BE2C (cell line): Measurements from ENCODE around the gene UBAC1.

Experiments
- DNase-seq: peaks from one replicate; pipeline ENCODE4 v3.0.0-alpha.2; 2020
- H3K27me3 ChIP-seq: fragments of 250-450 bp; sonication (Bioruptor Pico); 2 replicates; pipeline ENCODE4 v1.5.1; 2020; ENCODE audit warnings: mild to moderate bottlenecking
- H3K36me3 ChIP-seq: fragments of 250-450 bp; sonication (Bioruptor Pico); 2 replicates; pipeline ENCODE4 v1.5.1; 2020; ENCODE audit warnings: mild to moderate bottlenecking
- H3K4me1 ChIP-seq: fragments of 250-450 bp; sonication (Bioruptor Pico); 2 replicates; pipeline ENCODE4 v1.5.1; 2020
- H3K4me3 ChIP-seq: 2 replicates; pipeline ENCODE4 v1.5.1; 2011; ENCODE audit warnings: low read depth, low read length
- H3K9me3 ChIP-seq: fragments of 250-450 bp; sonication (Bioruptor Pico); 2 replicates; pipeline ENCODE4 v1.5.1; 2020
- TF ChIP-seq, protein P1 (sequence below): IDR thresholded peaks from 2 replicates; pipeline ENCODE4 v1.5.1; 2012; ENCODE audit warnings: mild to moderate bottlenecking, low read depth, low read length

Gene UBAC1

GRCh38 chr9:135930446-135931345 is 30.5 kb downstream of the UBAC1 start:
- Histone ChIP-seq H3K4me3 (no peak overlapping the region), H3K36me3 (peaks cover 34% of the 10 kb centered on the region), H3K4me1 (no peaks in the 10 kb centered on the region), H3K27me3 (no peaks in the 10 kb centered on the region), H3K9me3 (no peaks in the 10 kb centered on the region)
- TF ChIP-seq, protein P1, sequence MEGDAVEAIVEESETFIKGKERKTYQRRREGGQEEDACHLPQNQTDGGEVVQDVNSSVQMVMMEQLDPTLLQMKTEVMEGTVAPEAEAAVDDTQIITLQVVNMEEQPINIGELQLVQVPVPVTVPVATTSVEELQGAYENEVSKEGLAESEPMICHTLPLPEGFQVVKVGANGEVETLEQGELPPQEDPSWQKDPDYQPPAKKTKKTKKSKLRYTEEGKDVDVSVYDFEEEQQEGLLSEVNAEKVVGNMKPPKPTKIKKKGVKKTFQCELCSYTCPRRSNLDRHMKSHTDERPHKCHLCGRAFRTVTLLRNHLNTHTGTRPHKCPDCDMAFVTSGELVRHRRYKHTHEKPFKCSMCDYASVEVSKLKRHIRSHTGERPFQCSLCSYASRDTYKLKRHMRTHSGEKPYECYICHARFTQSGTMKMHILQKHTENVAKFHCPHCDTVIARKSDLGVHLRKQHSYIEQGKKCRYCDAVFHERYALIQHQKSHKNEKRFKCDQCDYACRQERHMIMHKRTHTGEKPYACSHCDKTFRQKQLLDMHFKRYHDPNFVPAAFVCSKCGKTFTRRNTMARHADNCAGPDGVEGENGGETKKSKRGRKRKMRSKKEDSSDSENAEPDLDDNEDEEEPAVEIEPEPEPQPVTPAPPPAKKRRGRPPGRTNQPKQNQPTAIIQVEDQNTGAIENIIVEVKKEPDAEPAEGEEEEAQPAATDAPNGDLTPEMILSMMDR: no peak
- no peak for DNase-seq

DNA sequence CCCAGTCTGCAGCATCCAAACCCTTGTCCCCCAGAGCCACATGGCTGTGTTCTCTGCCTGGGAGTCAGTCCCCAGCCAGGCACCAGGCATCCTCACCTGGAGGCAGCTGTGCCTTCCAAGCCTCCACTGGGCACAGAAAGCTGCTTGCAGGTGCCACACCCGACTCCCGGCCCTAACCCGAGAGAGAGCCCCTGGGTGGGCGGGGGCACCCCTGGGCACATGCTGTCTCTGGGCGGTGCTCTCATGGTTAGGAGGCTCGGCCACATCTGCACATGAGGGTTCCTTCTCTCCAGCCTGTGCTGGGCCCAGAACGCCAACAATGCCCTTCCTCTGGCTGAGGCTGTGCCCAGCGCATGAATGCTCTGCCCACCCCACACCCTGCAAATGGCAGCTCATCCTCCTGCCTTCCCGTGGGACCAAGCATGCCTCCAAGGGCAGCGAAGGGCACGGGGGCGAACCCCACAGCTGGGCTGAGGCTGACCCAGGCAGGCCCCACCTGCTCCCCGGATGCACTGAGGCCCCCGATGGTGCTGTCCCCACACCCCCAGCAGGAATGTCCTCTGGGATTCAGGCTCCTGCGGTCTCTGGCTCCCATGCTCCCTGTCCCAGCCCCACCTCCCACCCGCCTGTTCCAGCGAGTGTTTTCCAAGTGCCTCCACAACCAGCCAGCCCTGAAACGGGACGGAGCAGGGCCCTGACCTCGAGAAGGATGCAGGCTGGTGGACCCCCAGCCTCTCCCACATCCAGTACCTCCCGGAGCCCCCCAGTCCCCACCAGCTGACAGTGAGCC is 31.3 kb downstream of the UBAC1 start:
- Histone ChIP-seq H3K4me1 (no peaks in the 10 kb centered on the region), H3K9me3 (no peaks in the 10 kb centered on the region), H3K27me3 (no peaks in the 10 kb centered on the region), H3K36me3 (peaks cover 28% of the 10 kb centered on the region), H3K4me3 (no peak overlapping the region)
- no peak for DNase-seq
- TF ChIP-seq, protein P1: no peak

GRCh38 chr9:135928731-135929655 is 32.2 kb downstream of the UBAC1 start:
- H3K27me3 ChIP-seq: no peaks in the 10 kb centered on the region
- TF ChIP-seq, protein P1: no peak
- no peak for DNase-seq
- no peaks in the 10 kb centered on the region for H3K4me1 ChIP-seq
- peaks cover 25% of the 10 kb centered on the region for H3K36me3 ChIP-seq
- H3K9me3 ChIP-seq: no peaks in the 10 kb centered on the region
- no peak overlapping the region for H3K4me3 ChIP-seq

- no peak overlapping the region for H3K4me3 ChIP-seq
- H3K4me1 ChIP-seq: no peaks in the 10 kb centered on the region
- no peaks in the 10 kb centered on the region for H3K9me3 ChIP-seq
- TF ChIP-seq, protein P1: no peak
- no peak for DNase-seq
- no peaks in the 10 kb centered on the region for H3K27me3 ChIP-seq
- H3K36me3 ChIP-seq: peaks cover 17% of the 10 kb centered on the region
These were observed 33.0 kb downstream of the UBAC1 start for GRCh38 chr9:135928074-135928730.

GRCh38 chr9:135927195-135928013 is 33.8 kb downstream of the UBAC1 start:
- DNase-seq: no peak
- Histone ChIP-seq H3K4me1 (no peaks in the 10 kb centered on the region), H3K9me3 (no peaks in the 10 kb centered on the region), H3K36me3 (peaks cover 9% of the 10 kb centered on the region), H3K4me3 (no peak overlapping the region), H3K27me3 (no peaks in the 10 kb centered on the region)
- TF ChIP-seq, protein P1: no peak
